ENCODE data around the gene VWA7.
A peak's percentile ranks its signal among the peaks of the same experiment; 100 is the strongest.

The VWA7 gene

DNA sequence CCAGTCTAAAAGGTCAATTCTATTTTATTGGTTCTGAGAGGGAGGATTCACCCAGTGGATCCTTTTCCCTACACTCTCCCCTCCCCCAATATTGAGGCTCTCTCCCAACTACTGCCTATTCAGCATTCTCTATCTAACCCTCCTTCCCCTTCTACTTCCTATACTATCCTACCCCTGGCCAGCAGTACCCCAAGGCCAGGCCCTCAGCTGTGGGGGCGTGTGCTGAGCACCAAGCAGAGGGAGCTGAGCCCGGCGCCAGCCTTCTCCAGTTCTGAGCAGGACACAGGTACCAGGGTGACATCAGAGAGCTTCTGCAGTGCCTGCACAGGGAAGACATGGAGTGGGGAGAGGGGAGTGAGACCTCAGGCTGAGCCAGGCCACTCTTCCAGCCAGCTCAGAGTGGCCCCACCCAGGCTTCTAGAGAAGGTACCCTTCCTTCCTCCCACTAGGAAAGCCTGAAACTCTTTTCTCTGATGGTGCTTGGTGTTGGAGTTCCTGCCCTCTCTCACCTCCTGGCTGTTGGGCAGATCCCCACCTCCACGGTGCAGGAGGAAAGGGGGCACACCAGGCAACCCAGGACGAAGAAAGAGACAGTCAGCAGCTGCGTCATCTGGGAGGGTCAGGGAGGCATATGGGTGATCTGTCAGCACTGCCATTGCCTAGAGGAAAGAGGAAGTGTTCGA is 50.0 kb downstream of the VWA7 start:
- Histone ChIP-seq H3K36me3 (ENCODE audit: control insufficient read depth, insufficient read depth, low read length) (peaks cover 25% of the 10 kb centered on the region), H3K4me3 (ENCODE audit: low read length) (no peak overlapping the region), H3K27me3 (ENCODE audit: control insufficient read depth, insufficient read depth, low read length) (no peaks in the 10 kb centered on the region), H3K9ac (ENCODE audit: low read length) (peak overlapping the region; percentile 1), H3K27ac (ENCODE audit: low read depth, low read length) (peak overlapping the region; percentile 3), H3K4me1 (ENCODE audit: control insufficient read depth, insufficient read depth, low read length) (peaks cover 6% of the 10 kb centered on the region)

DNA sequence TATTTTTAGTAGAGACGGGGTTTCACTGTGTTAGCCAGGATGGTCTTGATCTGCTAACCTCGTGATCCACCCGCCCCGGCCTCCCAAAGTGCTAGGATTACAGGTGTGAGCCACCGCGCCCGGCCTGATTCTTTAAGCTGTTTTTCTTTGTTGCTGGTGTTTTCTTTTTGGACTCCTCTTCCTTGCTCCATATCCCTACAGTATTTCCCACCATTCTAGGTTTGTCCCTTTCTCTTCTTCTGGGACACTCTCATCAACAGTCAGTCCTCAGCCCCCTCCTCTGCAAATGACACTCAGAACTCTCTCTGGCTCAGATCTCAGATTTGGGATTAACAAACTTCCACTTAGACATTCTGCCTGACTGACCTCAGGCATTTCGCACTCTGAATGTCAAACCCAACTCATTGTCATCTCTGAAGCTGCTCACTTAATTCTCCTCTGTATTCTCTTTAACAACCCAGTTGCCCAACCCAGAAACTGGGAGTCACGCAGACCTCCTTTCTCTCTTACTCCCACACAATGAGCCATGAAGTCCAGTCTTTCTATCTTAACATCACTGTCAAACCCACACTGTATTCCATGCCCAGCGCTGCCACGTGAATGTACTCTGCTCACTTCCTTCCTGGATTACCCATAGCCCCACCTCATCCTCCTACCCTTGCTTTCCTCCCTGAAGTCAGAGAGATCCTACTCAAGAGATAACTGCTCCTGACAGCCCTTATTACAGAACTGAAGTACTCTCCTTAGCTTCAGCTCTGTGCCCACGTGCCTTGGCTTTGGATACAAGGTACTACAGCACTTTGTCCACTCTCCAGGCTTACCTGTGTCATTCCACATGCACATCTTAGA is 51.4 kb downstream of the VWA7 start:
- H3K4me1 ChIP-seq (ENCODE audit: control insufficient read depth, insufficient read depth, low read length): peaks cover 6% of the 10 kb centered on the region
- no peak overlapping the region for H3K9ac ChIP-seq (ENCODE audit: low read length)
- no peaks in the 10 kb centered on the region for H3K27me3 ChIP-seq (ENCODE audit: control insufficient read depth, insufficient read depth, low read length)
- H3K36me3 ChIP-seq (ENCODE audit: control insufficient read depth, insufficient read depth, low read length): peaks cover 17% of the 10 kb centered on the region
- H3K27ac ChIP-seq (ENCODE audit: low read depth, low read length): no peak overlapping the region
- H3K4me3 ChIP-seq (ENCODE audit: low read length): no peak overlapping the region

DNA sequence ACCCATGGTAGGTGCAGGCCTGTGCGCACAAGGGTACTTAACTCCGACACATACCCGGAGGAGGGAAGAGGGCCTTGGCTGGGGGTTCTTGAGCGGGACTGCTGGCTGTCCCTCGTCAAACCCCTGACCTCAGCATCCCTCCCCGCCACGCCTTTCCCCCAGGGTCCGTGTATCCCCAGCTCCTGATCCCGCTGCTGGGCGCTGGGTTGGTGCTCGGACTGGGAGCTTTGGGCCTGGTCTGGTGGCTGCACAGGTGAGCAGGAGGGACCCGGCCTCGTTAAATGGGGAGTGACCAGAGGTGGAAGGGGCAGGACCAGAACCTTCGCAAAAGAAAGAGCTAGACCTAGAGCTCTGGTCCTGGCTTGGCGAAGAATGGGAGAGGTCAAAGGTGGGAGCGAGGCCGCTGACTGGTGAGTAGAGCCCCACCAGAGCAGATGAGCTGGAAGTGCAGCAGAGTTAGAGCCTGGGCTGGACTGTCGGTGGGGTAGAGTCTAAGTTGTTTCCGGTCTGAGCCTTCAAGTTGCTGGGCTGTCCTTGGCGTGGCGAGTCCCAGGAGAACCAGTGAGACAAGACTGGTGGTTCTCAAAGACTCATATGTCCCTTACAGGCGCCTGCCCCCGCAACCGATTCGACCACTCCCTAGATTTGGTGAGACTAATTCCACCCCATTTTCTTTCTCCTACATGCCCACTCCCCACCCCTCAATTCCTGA is 53.0 kb downstream of the VWA7 start:
- H3K27me3 ChIP-seq (ENCODE audit: control insufficient read depth, insufficient read depth, low read length): no peaks in the 10 kb centered on the region
- H3K27ac ChIP-seq (ENCODE audit: low read depth, low read length): no peak overlapping the region
- H3K36me3 ChIP-seq (ENCODE audit: control insufficient read depth, insufficient read depth, low read length): peaks cover 17% of the 10 kb centered on the region
- peaks cover 6% of the 10 kb centered on the region for H3K4me1 ChIP-seq (ENCODE audit: control insufficient read depth, insufficient read depth, low read length)
- no peak overlapping the region for H3K4me3 ChIP-seq (ENCODE audit: low read length)
- no peak overlapping the region for H3K9ac ChIP-seq (ENCODE audit: low read length)

DNA sequence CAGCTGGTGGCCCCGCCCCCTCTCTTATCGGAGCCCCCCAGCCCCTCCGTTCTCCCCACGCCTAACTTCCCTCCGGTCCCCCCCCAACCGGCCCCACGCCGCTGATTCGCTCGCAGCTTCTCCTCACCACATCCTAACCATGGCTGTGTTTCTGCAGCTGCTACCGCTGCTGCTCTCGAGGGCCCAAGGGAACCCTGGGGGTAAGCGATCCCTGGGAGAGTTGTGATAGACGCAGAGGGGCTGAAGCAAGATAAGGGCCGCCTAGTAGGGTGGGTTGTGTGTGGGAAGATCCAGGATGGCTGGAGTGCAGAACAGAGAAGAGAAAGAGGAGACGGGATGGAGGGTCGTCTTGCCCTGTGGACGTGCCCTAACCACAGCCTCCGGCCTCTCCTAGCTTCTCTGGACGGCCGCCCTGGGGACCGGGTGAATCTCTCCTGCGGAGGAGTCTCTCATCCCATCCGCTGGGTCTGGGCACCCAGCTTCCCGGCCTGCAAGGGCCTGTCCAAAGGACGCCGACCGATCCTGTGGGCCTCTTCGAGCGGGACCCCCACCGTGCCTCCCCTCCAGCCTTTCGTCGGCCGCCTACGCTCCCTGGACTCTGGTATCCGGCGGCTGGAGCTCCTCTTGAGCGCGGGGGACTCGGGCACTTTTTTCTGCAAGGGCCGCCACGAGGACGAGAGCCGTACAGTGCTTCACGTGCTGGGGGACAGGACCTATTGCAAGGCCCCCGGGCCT is 53.7 kb downstream of the VWA7 start, which contains the start of gene MPIG6B:
Gene MPIG6B (plus strand): TSS at position 129 of the 735 bp plus-strand sequence. CDS start 11 bp downstream, at position 140.
- no peak within 1 kb of the TSS for H3K4me3 ChIP-seq (ENCODE audit: low read length)
- peaks cover 17% of the 10 kb centered on the region for H3K36me3 ChIP-seq (ENCODE audit: control insufficient read depth, insufficient read depth, low read length)
- peaks cover 6% of the 10 kb centered on the region for H3K4me1 ChIP-seq (ENCODE audit: control insufficient read depth, insufficient read depth, low read length)
- no peaks in the 10 kb centered on the region for H3K27me3 ChIP-seq (ENCODE audit: control insufficient read depth, insufficient read depth, low read length)
- H3K27ac ChIP-seq (ENCODE audit: low read depth, low read length): no peak within 1 kb of the TSS
- no peak within 1 kb of the TSS for H3K9ac ChIP-seq (ENCODE audit: low read length)

DNA sequence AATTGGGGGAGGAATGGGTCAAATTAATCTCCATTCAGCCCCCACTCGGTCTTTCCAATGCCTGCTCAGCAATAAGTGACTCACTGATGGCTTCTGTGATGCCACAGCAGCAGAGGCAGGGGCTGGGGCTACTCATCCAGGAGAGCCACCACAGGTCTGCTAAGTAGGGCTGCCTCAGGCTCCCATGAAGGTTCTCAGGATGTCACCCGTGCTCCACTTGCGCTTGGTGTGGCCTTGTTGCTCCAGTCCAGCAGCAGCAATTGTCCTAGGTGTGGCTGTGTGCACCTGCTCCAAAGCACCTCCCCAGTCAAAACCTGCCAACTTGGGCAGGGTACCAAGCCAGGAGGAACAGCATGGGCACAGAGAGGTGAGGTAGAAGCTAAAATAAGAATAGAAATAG is 55.0 kb downstream of the VWA7 start:
- H3K27me3 ChIP-seq (ENCODE audit: control insufficient read depth, insufficient read depth, low read length): no peaks in the 10 kb centered on the region
- H3K9ac ChIP-seq (ENCODE audit: low read length): no peak overlapping the region
- peaks cover 16% of the 10 kb centered on the region for H3K36me3 ChIP-seq (ENCODE audit: control insufficient read depth, insufficient read depth, low read length)
- no peak overlapping the region for H3K27ac ChIP-seq (ENCODE audit: low read depth, low read length)
- H3K4me1 ChIP-seq (ENCODE audit: control insufficient read depth, insufficient read depth, low read length): no peaks in the 10 kb centered on the region
- H3K4me3 ChIP-seq (ENCODE audit: low read length): no peak overlapping the region

DNA sequence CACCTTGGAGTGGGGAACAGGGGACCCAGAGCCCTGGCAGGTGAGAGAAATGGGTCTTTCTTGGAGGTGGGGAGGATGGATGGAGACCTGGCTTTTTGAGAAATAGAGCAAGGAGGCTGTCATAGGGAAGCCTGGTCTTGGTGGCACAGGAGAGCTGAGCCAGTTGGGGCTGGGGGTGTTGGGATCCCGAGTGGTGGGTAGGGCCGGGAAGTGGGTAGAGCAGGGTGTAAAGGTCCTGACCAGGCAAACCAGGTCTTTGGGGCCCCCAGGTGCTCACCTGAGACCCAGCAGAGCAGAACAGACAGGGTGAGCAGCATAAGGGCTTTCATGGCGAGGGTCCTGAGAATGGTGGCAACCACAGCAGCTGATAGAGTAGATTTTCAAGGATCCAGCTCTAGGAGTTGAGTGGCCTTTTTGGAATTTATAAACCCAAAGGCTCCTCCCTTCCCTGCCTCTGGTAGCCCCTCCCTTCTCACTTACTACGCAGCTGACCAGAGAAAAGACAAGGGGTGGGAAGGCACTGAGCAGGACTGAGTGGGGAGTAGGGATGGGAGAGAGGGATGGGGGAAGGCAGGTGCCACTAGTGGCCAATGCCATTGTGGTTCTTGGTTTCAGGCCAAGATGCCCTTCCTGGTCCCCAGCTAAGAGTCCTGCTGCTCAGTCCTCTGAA is 55.6 kb downstream of the VWA7 start, which contains the start of gene LY6G6C:
Gene LY6G6C (minus strand): TSS at position 396 of the 670 bp plus-strand sequence. CDS start 67 bp downstream, at position 329.
- Histone ChIP-seq H3K27ac (ENCODE audit: low read depth, low read length) (no peak within 1 kb of the TSS), H3K4me1 (ENCODE audit: control insufficient read depth, insufficient read depth, low read length) (no peaks in the 10 kb centered on the region), H3K27me3 (ENCODE audit: control insufficient read depth, insufficient read depth, low read length) (no peaks in the 10 kb centered on the region), H3K4me3 (ENCODE audit: low read length) (no peak within 1 kb of the TSS), H3K9ac (ENCODE audit: low read length) (no peak within 1 kb of the TSS), H3K36me3 (ENCODE audit: control insufficient read depth, insufficient read depth, low read length) (peaks cover 10% of the 10 kb centered on the region)

DNA sequence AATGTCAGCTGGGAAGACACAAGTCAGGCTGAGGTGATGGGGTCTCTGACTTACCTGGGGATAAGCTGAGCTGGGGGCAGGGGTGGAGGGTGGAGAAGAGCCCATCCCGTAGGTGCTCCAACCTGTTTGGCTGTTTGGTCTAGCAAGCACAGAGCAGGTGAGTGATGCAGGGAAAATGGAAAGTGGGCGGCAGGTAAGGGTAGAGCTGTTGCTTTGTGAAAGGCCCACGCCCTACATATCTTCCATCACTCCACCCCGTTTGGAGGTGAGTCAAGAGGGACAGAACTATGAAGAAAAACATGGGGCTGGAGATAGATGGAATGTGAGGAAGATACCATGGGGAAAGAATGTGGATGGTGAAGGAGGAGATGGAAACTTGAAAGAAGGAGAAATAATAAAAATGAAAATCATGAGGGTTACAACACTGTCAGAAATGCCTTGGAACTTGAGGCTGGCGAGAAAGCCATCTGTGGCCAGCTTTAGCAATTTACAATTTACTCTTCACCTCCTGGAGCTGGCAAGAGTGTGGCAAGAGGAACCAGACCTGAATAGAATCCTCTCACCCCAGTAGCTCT is 56.8 kb downstream of the VWA7 start:
- Histone ChIP-seq H3K9ac (ENCODE audit: low read length) (no peak overlapping the region), H3K4me1 (ENCODE audit: control insufficient read depth, insufficient read depth, low read length) (no peaks in the 10 kb centered on the region), H3K36me3 (ENCODE audit: control insufficient read depth, insufficient read depth, low read length) (no peaks in the 10 kb centered on the region), H3K27me3 (ENCODE audit: control insufficient read depth, insufficient read depth, low read length) (no peaks in the 10 kb centered on the region), H3K27ac (ENCODE audit: low read depth, low read length) (no peak overlapping the region), H3K4me3 (ENCODE audit: low read length) (no peak overlapping the region)

DNA sequence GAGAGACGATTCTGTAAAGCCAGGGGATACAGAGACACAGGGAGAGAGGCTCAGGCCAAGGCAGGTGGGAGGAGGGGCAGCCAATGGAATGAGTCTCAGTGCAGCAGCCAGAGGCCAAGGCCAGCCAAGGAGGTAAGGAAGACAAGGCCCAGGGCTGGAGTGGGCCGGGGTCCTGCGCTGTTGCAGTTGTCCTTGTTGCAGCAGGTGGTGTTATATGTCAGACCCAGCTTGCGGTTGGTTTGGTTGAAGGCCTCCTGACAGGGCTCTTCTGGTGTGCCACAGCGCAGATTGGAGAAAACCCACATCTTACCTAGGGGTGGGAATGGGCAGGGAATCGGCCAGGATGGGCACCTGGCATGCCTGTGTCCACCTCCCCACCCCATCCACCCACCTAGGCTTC is 58.1 kb downstream of the VWA7 start:
- Histone ChIP-seq H3K36me3 (ENCODE audit: control insufficient read depth, insufficient read depth, low read length) (no peaks in the 10 kb centered on the region), H3K9ac (ENCODE audit: low read length) (no peak overlapping the region), H3K27me3 (ENCODE audit: control insufficient read depth, insufficient read depth, low read length) (no peaks in the 10 kb centered on the region), H3K4me1 (ENCODE audit: control insufficient read depth, insufficient read depth, low read length) (no peaks in the 10 kb centered on the region), H3K4me3 (ENCODE audit: low read length) (no peak overlapping the region), H3K27ac (ENCODE audit: low read depth, low read length) (no peak overlapping the region)

DNA sequence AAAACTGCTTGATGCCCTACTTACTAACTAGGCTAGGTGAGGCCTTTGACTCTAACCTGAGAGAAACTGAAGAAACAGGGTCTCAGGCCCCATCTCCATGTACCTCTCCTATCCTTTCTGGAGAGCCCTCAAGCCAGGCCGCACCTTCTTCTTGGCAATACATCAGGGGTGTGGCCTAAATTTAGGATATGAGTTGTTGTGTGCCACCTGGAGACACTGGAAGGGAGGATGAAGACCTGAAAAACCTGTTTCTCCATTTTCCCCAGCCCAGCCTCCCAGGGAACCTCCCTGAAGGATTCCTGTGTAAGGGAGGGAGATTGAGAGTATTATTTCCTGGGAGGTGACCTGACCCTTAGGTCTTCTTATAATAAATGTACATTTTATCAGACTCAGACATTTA is 58.9 kb downstream of the VWA7 start:
- Histone ChIP-seq H3K27me3 (ENCODE audit: control insufficient read depth, insufficient read depth, low read length) (no peaks in the 10 kb centered on the region), H3K4me1 (ENCODE audit: control insufficient read depth, insufficient read depth, low read length) (no peaks in the 10 kb centered on the region), H3K4me3 (ENCODE audit: low read length) (no peak overlapping the region), H3K36me3 (ENCODE audit: control insufficient read depth, insufficient read depth, low read length) (no peaks in the 10 kb centered on the region), H3K9ac (ENCODE audit: low read length) (no peak overlapping the region), H3K27ac (ENCODE audit: low read depth, low read length) (no peak overlapping the region)

DNA sequence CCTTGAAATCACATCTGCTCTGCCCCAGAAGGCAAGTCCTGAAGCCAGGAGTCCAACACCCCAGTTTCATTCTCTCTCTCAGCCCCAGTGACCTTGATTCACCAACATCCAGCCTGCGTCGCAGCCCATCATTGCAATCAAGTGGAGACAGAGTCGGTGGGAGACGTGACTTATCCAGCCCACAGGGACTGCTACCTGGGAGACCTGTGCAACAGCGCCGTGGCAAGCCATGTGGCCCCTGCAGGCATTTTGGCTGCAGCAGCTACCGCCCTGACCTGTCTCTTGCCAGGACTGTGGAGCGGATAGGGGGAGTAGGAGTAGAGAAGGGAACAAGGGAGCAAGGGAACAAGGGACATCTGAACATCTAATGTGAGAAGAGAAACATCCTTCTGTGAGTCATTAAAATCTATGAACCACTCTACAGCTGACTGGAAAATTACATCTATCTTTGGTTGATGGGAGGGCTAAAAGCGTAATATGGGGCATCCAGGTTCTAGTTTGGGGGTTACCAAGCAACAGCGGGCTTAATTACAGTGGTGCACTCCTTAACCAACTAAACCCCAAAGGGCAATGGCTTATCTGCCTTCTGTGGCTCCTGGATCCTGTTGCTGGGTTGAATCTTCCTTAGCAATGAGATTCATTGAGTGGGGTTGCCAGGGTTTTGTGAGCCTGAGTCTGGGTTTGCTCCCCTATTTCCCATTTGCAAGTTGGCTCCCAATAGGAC is 59.5 kb downstream of the VWA7 start:
- Histone ChIP-seq H3K9ac (ENCODE audit: low read length) (no peak overlapping the region), H3K4me3 (ENCODE audit: low read length) (no peak overlapping the region), H3K4me1 (ENCODE audit: control insufficient read depth, insufficient read depth, low read length) (no peaks in the 10 kb centered on the region), H3K27me3 (ENCODE audit: control insufficient read depth, insufficient read depth, low read length) (no peaks in the 10 kb centered on the region), H3K27ac (ENCODE audit: low read depth, low read length) (no peak overlapping the region), H3K36me3 (ENCODE audit: control insufficient read depth, insufficient read depth, low read length) (no peaks in the 10 kb centered on the region)
